ENCODE results near the gene ODAPH.

GRCh38 chr4:75525086-75525485 lies 30.8 kb upstream of the ODAPH start:
- no peak for TF ChIP-seq EZH2 (IDR thresholded peaks at IDR 0.05; ENCODE audit: low read depth)
- TF ChIP-seq, protein P1, sequence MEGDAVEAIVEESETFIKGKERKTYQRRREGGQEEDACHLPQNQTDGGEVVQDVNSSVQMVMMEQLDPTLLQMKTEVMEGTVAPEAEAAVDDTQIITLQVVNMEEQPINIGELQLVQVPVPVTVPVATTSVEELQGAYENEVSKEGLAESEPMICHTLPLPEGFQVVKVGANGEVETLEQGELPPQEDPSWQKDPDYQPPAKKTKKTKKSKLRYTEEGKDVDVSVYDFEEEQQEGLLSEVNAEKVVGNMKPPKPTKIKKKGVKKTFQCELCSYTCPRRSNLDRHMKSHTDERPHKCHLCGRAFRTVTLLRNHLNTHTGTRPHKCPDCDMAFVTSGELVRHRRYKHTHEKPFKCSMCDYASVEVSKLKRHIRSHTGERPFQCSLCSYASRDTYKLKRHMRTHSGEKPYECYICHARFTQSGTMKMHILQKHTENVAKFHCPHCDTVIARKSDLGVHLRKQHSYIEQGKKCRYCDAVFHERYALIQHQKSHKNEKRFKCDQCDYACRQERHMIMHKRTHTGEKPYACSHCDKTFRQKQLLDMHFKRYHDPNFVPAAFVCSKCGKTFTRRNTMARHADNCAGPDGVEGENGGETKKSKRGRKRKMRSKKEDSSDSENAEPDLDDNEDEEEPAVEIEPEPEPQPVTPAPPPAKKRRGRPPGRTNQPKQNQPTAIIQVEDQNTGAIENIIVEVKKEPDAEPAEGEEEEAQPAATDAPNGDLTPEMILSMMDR (conservative IDR thresholded peaks at IDR 0.05), result no peak
